ENCODE results near the gene GUK1. TPM values are rescaled to one million over a fixed set of nuclear protein-coding genes. Genes with fewer than 3 reads are reported as not detected.

GUK1 gene
- total RNA-seq, 1 donor from 2014 or later, result 87.7 TPM

DNA sequence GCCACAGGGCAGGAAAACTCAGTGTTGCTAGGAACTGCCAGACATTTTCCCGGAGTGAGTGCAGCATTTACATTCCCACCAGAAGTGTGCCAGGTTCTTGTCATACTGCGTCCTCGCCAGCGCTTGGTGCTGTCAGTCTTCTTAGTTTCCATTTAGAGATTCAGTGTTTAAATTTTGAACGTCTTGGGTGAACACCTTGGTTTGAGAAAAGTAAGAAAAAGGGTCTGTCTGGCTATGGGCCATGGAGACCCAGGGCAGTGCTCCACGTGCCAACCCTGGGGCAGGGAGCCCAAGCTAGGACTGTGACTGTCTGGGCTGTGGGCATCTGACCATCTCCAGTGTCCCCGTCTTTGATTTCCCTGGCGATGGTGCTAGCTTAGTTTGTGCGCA, 41.6 kb downstream of the GUK1 start:
- H3F3A ChIP-seq (ENCODE audit: low read depth), result no peaks in the 10 kb centered on the region
- H3K9me3 ChIP-seq (ENCODE audit: low read depth), result no peaks in the 10 kb centered on the region
- no peaks in the 10 kb centered on the region for H3K27me3 ChIP-seq
- TF ChIP-seq EZH2phosphoT487 (IDR thresholded peaks at IDR 0.05), result no peak
- TF ChIP-seq, protein P1, sequence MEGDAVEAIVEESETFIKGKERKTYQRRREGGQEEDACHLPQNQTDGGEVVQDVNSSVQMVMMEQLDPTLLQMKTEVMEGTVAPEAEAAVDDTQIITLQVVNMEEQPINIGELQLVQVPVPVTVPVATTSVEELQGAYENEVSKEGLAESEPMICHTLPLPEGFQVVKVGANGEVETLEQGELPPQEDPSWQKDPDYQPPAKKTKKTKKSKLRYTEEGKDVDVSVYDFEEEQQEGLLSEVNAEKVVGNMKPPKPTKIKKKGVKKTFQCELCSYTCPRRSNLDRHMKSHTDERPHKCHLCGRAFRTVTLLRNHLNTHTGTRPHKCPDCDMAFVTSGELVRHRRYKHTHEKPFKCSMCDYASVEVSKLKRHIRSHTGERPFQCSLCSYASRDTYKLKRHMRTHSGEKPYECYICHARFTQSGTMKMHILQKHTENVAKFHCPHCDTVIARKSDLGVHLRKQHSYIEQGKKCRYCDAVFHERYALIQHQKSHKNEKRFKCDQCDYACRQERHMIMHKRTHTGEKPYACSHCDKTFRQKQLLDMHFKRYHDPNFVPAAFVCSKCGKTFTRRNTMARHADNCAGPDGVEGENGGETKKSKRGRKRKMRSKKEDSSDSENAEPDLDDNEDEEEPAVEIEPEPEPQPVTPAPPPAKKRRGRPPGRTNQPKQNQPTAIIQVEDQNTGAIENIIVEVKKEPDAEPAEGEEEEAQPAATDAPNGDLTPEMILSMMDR (IDR thresholded peaks at IDR 0.05), result no peak
- no peak for TF ChIP-seq EZH2 (IDR thresholded peaks at IDR 0.05)
- Mint-ChIP-seq H3K9me3 (no peaks in the 10 kb centered on the region), H3K4me1 (peaks cover 14% of the 10 kb centered on the region), H3K27me3 (ENCODE audit: insufficient read depth, low read depth) (peaks cover 2% of the 10 kb centered on the region), H3K4me3 (no peak overlapping the region), H3K27ac (peak overlapping the region; percentile 50), H3K36me3 (peaks cover 2% of the 10 kb centered on the region)
- H2AFZ ChIP-seq (replicated peaks), result no peak overlapping the region
- no peaks in the 10 kb centered on the region for H3K79me2 ChIP-seq (ENCODE audit: low read depth)
- H3K4me3 ChIP-seq, result no peak overlapping the region
- DNase-seq (ENCODE audit: low spot score), result no peak
- no peak overlapping the region for H3K4me2 ChIP-seq
- no peaks in the 10 kb centered on the region for H3K36me3 ChIP-seq
- no peak overlapping the region for H3K9ac ChIP-seq
- no peaks in the 10 kb centered on the region for H3K4me1 ChIP-seq
- H3K27ac ChIP-seq, result no peak overlapping the region
- H4K20me1 ChIP-seq (ENCODE audit: low read depth), result no peaks in the 10 kb centered on the region

- Histone ChIP-seq H3K9me3 (ENCODE audit: low read depth) (no peaks in the 10 kb centered on the region), H3F3A (ENCODE audit: low read depth) (no peaks in the 10 kb centered on the region), H3K4me1 (no peaks in the 10 kb centered on the region), H3K9ac (no peak overlapping the region), H3K4me2 (no peak overlapping the region), H3K4me3 (no peak overlapping the region), H3K36me3 (no peaks in the 10 kb centered on the region), H2AFZ (replicated peaks) (no peak overlapping the region), H3K27me3 (no peaks in the 10 kb centered on the region), H4K20me1 (ENCODE audit: low read depth) (no peaks in the 10 kb centered on the region), H3K27ac (no peak overlapping the region), H3K79me2 (ENCODE audit: low read depth) (no peaks in the 10 kb centered on the region)
- Mint-ChIP-seq H3K27me3 (ENCODE audit: insufficient read depth, low read depth) (peaks cover 4% of the 10 kb centered on the region), H3K27ac (no peak overlapping the region), H3K4me1 (peaks cover 14% of the 10 kb centered on the region), H3K4me3 (no peak overlapping the region), H3K36me3 (peaks cover 2% of the 10 kb centered on the region), H3K9me3 (no peaks in the 10 kb centered on the region)
- no peak for DNase-seq (ENCODE audit: low spot score)
- TF ChIP-seq, protein P1 (IDR thresholded peaks at IDR 0.05), result no peak
- TF ChIP-seq EZH2phosphoT487 (IDR thresholded peaks at IDR 0.05) (no peak), EZH2 (IDR thresholded peaks at IDR 0.05) (no peak)
Measured at GRCh38 chr1:228182296-228183030, 42.4 kb downstream of the GUK1 start.

- Histone ChIP-seq H3K4me3 (no peak overlapping the region), H3K9ac (no peak overlapping the region), H3K27ac (no peak overlapping the region), H3K4me1 (no peaks in the 10 kb centered on the region), H3K36me3 (no peaks in the 10 kb centered on the region), H3F3A (ENCODE audit: low read depth) (no peaks in the 10 kb centered on the region), H3K4me2 (no peak overlapping the region), H3K9me3 (ENCODE audit: low read depth) (no peaks in the 10 kb centered on the region), H2AFZ (replicated peaks) (no peak overlapping the region), H3K79me2 (ENCODE audit: low read depth) (no peaks in the 10 kb centered on the region), H4K20me1 (ENCODE audit: low read depth) (no peaks in the 10 kb centered on the region), H3K27me3 (no peaks in the 10 kb centered on the region)
- Mint-ChIP-seq H3K9me3 (peaks cover 9% of the 10 kb centered on the region), H3K4me3 (no peak overlapping the region), H3K27ac (no peak overlapping the region), H3K27me3 (ENCODE audit: insufficient read depth, low read depth) (peaks cover 4% of the 10 kb centered on the region), H3K4me1 (peaks cover 14% of the 10 kb centered on the region), H3K36me3 (peaks cover 5% of the 10 kb centered on the region)
- DNase-seq (ENCODE audit: low spot score), result no peak
- TF ChIP-seq EZH2 (IDR thresholded peaks at IDR 0.05) (no peak), EZH2phosphoT487 (IDR thresholded peaks at IDR 0.05) (no peak)
- TF ChIP-seq, protein P1 (IDR thresholded peaks at IDR 0.05), result no peak
Measured at GRCh38 chr1:228184152-228184551, 44.1 kb downstream of the GUK1 start.
